SK-N-SH (cell line): ENCODE data around the gene FRMD1.

Source experiments
- GATA2 ChIP-seq: sonication (generic); formaldehyde crosslinking; IDR thresholded peaks from 2 replicates; pipeline ENCODE4 v1.5.0; 2020; ENCODE audit warnings: mild to moderate bottlenecking, missing genetic modification reagents
- NFIC ChIP-seq: IDR thresholded peaks from 2 replicates; pipeline ENCODE4 v1.4.0; 2012; ENCODE audit warnings: borderline replicate concordance
- NRF1 ChIP-seq: IDR thresholded peaks from 2 replicates; pipeline ENCODE4 v1.6.1; 2012; ENCODE audit warnings: low read depth, mild to moderate bottlenecking, low read length
- RFX5 ChIP-seq: IDR thresholded peaks from 2 replicates; pipeline ENCODE4 v1.6.1; 2012; ENCODE audit warnings: mild to moderate bottlenecking, improper control_type of control experiment, low read length
- TAF1 ChIP-seq: IDR thresholded peaks from 2 replicates; pipeline ENCODE4 v1.6.1; 2012; ENCODE audit warnings: low read depth, mild to moderate bottlenecking, low read length, moderate library complexity, borderline replicate concordance
- TCF12 ChIP-seq: IDR thresholded peaks from 2 replicates; pipeline ENCODE4 v1.4.0; 2012
- TF ChIP-seq, protein P1 (sequence below): IDR thresholded peaks from 2 replicates; pipeline ENCODE4 v1.4.0; 2012; ENCODE audit warnings: low read depth, borderline replicate concordance
- TF ChIP-seq, protein P2 (sequence below): fragments of 200-600 bp; sonication (generic); IDR thresholded peaks from 2 replicates; pipeline ENCODE4 v1.6.1; 2017; ENCODE audit warnings: antibody characterized with exemption, mild to moderate bottlenecking, moderate library complexity
- TF ChIP-seq, protein P3 (sequence below): IDR thresholded peaks from 2 replicates; pipeline ENCODE4 v1.6.1; 2012; ENCODE audit warnings: mild to moderate bottlenecking, low read depth, low read length, moderate library complexity
- TF ChIP-seq, protein P4 (sequence below): IDR thresholded peaks from 2 replicates; pipeline ENCODE4 v1.4.0; 2012; ENCODE audit warnings: low read depth

DNA sequence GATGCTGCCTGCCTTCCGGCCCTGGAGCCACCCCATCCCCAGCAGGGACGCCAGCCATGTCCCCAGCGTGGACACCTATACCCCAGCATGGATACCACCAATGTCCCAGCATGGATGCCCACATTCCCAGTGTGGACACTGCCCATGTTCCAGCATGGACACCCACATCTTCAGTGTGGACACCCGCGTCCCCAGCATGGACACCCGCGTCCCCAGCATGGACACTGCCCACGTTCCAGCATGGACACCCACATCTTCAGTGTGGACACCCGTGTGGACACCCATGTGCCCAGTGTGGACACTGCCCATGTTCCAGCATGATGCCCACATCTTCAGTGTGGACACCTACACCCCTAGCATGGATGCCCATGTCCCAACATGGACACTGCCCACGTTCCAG is 7.1 kb upstream of the FRMD1 start:
- TF ChIP-seq TCF12 (no peak), NRF1 (no peak), TAF1 (no peak), GATA2 (CRISPR knock-in tag) (no peak), RFX5 (no peak), NFIC (no peak)
- TF ChIP-seq, protein P1, sequence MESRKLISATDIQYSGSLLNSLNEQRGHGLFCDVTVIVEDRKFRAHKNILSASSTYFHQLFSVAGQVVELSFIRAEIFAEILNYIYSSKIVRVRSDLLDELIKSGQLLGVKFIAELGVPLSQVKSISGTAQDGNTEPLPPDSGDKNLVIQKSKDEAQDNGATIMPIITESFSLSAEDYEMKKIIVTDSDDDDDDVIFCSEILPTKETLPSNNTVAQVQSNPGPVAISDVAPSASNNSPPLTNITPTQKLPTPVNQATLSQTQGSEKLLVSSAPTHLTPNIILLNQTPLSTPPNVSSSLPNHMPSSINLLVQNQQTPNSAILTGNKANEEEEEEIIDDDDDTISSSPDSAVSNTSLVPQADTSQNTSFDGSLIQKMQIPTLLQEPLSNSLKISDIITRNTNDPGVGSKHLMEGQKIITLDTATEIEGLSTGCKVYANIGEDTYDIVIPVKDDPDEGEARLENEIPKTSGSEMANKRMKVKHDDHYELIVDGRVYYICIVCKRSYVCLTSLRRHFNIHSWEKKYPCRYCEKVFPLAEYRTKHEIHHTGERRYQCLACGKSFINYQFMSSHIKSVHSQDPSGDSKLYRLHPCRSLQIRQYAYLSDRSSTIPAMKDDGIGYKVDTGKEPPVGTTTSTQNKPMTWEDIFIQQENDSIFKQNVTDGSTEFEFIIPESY: no peak
- TF ChIP-seq, protein P2, sequence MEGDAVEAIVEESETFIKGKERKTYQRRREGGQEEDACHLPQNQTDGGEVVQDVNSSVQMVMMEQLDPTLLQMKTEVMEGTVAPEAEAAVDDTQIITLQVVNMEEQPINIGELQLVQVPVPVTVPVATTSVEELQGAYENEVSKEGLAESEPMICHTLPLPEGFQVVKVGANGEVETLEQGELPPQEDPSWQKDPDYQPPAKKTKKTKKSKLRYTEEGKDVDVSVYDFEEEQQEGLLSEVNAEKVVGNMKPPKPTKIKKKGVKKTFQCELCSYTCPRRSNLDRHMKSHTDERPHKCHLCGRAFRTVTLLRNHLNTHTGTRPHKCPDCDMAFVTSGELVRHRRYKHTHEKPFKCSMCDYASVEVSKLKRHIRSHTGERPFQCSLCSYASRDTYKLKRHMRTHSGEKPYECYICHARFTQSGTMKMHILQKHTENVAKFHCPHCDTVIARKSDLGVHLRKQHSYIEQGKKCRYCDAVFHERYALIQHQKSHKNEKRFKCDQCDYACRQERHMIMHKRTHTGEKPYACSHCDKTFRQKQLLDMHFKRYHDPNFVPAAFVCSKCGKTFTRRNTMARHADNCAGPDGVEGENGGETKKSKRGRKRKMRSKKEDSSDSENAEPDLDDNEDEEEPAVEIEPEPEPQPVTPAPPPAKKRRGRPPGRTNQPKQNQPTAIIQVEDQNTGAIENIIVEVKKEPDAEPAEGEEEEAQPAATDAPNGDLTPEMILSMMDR: no peak
- TF ChIP-seq, protein P3, sequence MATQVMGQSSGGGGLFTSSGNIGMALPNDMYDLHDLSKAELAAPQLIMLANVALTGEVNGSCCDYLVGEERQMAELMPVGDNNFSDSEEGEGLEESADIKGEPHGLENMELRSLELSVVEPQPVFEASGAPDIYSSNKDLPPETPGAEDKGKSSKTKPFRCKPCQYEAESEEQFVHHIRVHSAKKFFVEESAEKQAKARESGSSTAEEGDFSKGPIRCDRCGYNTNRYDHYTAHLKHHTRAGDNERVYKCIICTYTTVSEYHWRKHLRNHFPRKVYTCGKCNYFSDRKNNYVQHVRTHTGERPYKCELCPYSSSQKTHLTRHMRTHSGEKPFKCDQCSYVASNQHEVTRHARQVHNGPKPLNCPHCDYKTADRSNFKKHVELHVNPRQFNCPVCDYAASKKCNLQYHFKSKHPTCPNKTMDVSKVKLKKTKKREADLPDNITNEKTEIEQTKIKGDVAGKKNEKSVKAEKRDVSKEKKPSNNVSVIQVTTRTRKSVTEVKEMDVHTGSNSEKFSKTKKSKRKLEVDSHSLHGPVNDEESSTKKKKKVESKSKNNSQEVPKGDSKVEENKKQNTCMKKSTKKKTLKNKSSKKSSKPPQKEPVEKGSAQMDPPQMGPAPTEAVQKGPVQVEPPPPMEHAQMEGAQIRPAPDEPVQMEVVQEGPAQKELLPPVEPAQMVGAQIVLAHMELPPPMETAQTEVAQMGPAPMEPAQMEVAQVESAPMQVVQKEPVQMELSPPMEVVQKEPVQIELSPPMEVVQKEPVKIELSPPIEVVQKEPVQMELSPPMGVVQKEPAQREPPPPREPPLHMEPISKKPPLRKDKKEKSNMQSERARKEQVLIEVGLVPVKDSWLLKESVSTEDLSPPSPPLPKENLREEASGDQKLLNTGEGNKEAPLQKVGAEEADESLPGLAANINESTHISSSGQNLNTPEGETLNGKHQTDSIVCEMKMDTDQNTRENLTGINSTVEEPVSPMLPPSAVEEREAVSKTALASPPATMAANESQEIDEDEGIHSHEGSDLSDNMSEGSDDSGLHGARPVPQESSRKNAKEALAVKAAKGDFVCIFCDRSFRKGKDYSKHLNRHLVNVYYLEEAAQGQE: no peak
- TF ChIP-seq, protein P4, sequence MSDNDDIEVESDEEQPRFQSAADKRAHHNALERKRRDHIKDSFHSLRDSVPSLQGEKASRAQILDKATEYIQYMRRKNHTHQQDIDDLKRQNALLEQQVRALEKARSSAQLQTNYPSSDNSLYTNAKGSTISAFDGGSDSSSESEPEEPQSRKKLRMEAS: no peak
